HG02870 (cell line): Measurements from ENCODE around the gene B4GALNT3.

Experiments used
- ATAC-seq: cut with Tn5 transposase; IDR thresholded peaks from one replicate; pipeline ENCODE4 v1.9.1; 2021; ENCODE audit warnings: mild to moderate bottlenecking, moderate library complexity; ENCODE audit not compliant: unreplicated experiment

The B4GALNT3 gene

DNA sequence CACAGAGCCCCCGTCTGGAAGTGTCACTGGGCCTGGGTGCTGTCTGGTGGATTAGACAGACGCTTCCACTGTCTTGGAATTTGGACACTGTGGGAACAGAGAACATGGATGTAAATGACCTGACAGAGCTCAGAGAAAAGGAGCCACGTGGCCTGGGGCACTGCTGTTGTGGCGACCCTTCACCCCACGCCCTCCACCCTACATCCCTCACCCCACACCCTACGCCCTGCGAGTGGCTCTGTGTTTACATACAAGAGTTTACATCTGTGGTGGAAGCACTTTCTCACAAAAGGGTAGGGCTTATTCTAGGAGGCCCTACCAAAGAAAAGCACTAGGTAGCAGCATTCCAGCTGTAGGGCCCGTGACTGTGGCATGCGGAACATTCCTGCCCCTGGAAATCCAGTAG is 47.7 kb downstream of the B4GALNT3 start:
- ATAC-seq: no peak

DNA sequence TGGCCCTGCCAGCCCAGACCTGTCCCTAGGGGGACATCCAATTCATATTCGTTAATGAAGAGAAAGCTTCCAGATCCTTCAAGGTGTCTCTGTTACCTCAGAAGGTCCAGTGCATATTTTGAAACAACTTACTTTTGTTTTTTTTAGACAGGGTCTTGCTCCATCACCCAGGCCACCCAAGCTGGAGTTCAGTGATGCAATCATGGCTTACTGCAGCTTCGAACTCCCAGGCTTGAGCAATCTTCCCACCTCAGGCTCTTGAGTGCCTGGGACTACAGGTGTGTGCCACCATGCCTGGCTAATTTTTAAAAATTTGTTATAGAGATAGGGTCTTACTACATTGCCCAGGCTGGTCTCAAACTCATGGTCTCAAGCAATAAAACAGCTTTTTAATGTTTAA is 48.4 kb downstream of the B4GALNT3 start:
- ATAC-seq: no peak

DNA sequence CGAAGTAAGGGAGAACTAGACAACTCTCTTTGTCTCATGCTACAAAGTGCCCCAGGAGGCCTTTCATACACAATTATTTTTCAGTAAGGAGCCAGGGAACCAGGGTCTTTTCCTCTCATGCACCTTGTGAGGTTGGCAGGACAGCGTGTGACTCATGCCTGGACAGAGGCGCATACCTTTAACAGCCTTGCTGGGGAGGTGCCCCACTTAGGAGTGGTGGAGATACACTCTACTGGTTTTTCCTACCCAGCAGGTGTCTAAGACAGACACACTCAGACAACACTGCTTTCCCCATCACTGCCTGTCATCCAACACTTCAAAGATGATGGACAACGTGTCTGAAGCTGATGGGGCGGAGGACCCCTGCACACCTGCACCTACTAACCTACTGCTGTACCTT is 49.1 kb downstream of the B4GALNT3 start:
- ATAC-seq: no peak

DNA sequence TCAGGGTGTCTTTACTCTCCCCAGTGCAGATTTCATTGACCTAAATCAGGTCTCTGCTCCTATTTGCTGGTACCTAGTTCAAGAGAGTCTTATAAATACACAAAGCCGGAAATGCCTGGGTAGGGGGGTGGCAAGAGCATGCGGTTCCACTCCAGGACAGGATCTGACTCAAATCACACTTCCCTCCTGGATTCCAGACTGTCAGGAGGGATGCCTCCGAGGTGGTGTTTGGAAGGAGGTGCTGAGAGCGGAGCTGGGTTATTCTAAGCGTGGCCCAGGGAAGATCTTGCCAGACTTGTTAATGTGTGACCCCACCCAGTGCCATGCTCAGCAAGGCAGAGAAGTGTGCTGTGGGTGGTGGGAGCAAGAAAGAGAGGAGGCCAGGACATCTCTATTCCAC is 49.8 kb downstream of the B4GALNT3 start:
- no peak for ATAC-seq

DNA sequence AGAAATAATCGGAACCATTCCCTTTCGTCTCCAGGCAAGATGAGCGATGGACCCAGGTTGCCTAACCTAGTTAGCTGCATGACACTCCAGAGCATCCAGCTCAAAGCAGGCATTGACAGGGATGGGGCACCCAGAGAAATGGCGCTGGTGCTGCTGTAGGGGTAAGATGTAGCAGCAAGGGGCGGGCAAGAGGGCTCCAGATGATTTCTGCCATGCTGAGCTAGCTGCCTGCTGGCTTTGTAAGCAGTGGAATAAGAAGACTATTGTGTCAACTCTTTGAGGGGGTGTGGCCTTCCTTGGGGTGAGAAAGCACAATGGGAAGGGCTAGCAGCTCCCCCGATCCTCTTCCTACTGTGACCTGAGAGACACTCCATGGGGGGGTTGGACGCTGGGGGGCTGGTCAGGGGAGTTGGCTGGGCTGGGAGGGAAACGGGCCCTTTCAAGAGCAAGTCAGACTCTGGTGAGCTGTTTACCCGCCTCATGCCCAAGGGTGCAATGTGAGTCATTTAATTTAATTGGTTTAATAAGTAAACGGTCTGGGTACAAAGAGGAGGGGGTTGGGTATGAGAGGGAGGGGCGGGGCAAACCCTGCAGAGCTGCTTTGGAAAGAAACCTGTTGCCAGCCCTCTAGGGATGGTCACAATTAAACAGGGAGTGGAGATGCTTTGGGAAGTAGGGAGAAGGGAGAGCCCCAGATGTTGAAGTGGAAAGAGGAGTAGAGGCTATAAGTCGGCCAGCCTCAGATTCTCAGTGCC is 50.5 kb downstream of the B4GALNT3 start:
- ATAC-seq: no peak

DNA sequence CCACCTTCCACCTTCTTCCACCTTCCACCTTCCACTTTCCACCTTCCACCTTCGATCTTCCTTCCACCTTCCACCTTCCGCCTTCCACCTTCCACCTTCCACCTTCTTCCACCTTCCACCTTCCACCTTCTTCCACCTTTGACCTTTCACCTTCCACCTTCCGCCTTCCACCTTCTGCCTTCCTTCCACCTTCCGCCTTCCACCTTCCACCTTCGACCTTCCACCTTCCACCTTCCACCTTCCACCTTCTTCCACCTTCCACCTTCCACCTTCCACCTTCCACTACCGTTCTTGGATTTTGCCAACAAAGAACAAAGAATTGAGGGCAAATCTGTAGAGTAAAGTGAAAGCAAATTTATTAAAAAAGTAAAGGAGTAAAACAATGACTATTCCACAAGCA is 53.2 kb downstream of the B4GALNT3 start:
- ATAC-seq: no peak

DNA sequence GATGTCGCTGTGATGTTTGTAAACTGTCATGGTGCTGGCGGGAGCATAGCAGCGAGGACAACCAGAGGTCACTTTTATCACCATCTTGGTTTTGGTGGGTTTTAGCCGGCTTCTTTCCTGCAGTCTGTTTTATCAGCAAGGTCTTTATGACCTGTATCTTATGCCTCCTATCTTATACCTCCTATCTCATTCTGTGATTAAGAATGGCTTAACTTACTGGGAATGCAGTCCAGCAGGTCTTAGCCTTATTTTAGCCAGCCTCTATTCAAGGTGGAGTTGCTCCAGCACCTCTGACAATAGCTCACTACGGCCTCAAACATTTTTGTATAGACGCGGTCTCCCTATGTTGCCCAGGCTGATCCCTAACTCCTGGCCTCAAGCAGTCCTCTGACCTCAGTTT is 53.7 kb downstream of the B4GALNT3 start:
- no peak for ATAC-seq

DNA sequence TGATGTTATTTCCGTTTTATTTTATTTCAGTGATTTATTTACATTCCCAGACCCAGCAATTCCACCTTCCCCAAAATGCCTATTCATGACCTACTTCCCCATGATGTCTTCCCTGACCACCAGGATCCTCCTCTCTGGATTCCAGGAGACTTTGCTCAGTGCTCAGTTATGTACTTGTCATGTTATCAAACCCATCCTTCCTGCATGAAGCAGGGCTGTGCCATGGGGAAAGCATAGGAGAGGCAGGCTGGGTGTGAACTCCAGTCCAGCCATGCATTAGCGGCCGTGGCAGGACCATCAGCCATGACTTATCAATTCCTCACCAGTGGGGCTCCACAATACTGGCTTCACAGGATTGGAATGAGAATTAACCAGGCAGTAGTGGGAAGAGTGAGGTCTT is 57.8 kb downstream of the B4GALNT3 start:
- ATAC-seq: no peak

DNA sequence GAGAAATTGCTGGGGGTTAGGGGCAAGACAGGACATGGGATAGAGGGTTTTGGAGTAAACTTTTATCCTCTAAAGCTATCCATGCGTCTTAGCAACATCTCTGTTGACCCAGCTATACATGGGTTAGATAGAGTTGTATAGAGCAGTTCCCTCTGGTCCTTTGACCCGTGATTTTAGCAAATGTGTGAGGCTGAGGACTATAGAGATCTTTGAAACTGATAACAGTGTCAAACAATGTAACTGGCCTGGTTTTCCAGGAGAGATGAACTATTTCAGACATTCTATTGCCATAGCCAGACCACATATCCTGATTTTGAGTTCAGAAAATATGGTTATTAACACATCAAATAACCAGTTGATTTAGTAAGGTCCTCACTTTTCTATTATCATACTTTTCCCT is 60.4 kb downstream of the B4GALNT3 start:
- no peak for ATAC-seq

DNA sequence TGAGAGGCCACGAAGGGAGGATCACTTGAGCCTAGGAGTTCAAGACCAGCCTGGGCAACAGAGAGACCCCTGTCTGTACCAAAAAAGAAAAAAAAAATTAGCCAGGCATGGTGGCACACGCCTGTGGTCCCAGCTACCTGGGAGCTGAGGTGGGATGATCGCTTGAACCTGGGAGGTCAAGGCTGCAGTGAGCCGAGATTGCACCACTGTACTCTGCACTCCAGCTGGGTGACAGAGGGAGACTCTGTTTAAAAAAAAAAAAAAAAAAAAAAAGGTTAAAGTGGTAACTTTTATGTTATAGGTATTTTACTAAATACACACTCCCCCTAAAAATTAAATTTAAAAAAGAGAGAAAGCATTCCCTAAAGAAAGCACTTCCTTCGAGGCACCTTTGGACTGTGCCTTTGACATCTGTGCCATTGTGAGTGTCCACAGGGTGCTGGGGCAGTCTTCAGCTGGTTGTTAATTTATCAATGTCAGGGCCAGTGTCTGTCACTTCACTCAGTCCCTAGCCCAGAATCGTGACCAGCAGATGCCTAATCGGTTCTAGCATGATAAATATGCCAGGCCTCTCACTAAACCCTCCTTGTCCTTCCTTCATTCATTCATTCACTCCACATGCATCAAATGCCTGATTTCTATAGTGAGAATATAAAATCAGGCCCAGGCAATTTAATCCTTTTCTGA is 63.1 kb downstream of the B4GALNT3 start:
- no peak for ATAC-seq

DNA sequence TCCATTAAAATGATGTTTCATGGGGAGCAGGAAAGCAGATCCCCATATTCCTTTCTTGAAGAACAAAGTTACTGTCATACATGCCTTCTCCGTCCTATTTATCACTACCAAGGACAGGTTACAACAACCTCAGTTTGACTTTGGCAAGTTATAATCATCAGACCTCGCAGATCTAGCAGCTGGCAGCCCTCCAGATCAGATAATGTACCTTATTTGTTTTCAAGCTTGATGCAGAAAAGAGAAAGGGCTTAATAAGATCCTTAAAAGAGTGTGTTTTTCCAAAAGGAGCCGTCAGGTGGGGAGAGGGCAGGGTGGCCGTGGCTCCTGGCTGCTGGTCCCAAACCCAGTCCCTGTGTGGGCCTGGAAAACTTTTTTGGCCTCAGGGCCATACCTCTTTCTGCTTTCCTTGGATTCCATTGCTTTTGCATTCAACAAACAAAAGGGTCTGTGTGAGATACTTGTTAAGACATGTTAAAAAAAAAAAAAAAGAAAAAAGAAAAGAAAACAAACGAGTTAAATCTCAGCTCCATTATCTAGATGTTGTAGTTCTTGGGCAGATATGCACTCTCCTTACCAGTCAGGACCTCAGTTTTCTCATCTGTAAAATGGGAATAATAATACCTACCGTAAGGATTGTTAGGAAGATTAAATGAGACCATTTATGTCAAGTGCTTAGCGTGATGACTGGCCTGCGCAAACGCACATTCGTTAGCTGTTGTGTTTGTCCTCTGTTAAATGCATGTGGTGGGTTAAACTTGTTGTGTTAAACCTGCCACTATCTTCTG is 64.6 kb downstream of the B4GALNT3 start:
- ATAC-seq: no peak

DNA sequence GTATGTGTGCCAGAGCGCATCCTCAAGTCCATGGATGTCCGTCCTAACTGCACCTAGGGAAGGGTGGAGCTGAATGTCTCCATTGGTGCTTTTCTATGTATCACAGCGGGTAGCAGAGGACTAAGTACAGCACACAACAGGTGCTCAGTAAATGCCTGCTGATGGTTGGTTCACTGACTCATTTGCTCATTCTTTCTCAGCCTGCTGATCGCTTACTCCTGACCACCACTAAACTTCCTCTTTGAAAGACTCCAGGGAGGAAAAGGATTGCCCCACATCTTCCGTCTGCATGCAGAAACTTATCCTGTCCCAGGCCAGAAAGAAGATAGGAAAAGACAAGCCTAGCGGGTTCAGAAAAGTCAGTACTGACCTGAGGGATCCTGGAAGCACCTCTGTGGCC is 66.3 kb downstream of the B4GALNT3 start:
- ATAC-seq: no peak

DNA sequence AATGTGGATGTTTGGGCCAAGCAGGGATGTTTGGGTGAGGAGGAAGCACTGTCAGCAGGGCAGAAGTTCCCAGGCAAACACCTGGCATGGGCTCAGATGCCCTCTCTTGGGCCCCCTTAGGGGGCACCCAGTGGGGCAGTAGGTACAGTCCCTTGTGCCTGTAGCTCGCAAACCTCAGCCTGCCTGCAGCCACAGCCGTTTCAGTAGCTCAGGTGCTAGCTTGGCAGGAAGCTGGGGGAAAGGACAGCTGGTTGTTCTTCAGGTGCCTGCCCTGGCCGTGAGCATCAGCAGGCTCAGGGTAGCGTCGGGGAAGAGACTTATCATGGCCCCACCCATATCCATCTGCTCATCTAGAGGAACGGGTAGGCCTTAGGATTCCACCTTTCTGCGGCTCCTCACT is 67.5 kb downstream of the B4GALNT3 start:
- ATAC-seq: no peak

DNA sequence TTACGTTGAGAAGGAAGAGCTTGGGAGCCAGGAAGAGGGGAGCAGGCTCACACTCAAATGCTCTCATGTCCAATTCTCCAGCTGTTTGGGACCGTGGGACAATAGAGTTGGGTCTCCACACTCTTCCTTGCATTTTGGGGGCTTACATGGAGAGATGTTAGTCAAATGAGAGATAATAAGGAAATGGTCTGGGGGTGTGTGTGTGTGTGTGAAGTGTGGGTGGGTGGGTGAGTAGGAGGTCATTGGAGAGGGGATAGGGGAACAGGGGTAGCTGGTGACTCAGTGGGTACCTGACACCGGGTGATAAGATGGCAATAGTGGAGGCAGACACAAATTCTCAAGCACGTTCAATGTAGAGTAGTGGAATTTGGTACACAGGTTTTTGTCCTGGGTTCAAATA is 68.0 kb downstream of the B4GALNT3 start:
- ATAC-seq: no peak

DNA sequence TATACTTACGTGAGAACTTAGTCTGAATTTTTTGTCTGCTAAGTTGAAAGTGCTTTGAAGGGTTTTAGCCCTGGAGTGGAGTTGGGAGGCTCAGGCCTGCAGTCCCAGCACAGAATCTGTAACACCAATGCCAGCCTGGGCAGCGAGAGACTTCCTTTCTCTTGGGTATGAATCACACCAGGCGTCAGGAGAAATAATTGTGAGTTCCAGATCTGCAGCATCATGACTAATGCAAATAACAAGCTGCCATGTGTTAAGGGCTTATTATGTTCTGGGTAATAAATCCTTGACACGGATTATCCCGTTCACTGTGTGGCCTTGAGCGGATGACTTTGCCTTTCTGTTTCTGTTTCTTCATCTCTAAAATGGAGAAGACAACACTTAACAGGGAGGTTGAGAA is 70.6 kb downstream of the B4GALNT3 start:
- no peak for ATAC-seq

DNA sequence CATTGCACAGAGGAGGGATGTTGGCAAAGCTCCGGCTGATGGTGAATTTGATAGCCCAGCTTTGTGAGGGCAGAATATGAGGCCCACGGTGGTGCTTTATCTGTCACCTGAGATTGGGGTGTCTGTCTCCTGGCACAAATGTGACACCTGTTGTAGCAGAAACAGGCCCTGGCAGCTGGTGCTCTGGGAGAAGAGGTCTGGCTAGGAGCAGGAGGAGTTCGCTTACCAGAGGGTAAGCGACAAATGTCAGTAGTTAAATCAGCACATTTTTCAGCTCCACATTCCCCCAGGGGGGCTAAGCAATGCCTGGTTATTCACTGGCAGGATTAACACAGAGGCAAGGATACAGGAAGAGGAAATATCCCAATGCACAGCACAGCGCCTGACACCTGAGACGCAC is 71.1 kb downstream of the B4GALNT3 start:
- no peak for ATAC-seq

DNA sequence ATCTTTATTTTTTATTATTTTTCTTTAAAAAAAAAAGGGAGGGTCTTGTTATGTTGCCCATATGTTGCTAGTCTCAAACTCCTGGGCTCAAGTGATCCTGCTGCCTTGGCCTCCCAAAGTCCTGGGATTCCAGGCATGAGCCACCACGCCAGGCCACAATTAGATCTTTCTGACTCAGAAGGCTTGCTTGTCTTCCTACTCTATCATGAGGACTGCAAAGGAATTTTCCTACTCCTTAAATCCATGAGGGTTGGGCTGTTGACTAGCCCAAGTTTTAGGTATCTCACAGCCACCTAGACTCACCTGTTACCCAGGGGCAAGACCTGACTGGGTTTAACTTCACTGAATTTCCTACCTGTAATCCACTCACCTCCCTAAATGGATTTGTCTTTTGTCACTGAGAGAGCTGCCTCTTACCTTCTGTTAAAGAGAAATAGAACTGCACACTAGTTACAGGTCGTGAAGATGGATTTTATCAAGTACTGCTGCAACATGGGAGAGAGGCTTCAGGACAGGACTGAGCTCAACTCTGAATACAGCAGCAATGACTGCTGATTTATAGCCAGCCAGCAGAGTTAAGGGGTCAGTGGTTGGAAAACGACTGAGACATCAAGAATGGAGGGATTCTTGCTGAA is 72.3 kb downstream of the B4GALNT3 start:
- no peak for ATAC-seq

DNA sequence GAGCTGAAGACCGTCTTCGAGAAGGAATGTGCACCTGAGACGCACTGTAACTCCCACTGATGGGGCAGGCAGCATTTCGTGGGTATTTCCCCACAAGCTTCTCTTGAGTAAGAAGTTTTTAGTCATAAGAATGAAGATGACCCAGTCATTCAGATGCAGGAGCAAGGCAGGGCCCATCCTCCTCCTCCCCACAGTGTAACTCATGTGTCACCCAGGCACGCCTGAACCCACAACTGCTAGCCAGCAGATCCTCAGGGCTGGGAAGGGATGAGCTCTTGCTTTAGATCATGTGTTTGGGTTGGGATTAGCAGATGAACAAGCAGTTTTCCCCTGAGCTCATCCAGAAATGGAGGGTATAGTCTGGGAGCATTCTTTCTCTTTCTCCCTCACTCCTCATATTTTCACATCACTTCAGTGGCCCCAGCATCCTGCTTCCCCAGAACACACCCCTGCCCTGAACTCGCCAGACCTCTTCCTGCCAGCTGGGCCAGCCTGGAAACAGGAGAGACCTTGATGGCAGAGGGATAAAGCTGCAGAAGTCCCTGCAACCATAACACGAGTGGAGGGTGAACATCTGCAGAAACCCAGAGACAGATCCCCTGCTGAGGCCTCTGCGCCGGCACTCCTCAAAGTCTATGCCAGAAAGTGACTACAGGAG is 73.3 kb downstream of the B4GALNT3 start:
- ATAC-seq: no peak

DNA sequence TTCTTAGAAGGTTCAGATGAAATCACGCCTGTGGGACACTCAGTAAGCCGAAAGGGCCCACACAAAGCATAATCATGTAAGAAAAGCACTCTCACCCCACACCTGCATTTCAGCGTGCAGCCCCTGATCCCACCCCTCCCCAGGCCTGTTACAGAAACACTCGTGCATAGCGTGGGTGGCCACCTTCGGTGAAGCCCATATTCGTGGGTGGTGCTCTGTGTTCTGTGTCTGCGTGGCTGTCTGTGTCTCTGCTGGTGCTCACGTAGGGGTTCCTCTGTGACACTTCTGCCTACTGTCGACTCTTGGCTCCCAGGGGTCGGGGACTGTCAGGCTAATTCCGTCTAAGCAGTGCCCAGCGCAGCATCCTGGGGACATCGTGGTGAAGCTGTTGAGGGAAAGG is 74.0 kb downstream of the B4GALNT3 start:
- no peak for ATAC-seq

DNA sequence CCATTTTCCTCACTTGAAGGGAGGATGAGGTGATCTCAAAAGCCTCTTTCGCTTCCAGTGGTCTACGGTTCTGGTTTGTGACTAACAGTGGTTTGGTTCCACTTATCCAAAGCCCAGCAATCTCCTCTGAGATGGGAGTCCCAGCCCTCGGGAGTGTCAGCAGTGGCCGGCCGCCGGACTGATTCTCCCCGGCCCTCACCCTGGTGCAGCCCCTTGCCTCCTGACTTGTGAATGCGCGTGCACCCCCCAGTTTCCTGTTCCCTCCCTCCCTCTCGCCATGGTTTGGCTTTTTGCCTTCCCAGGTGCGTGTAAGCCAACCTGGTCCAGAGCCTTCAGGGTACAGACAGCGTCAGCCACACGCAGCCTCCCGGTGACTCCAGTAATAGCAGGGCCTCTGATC is 74.5 kb downstream of the B4GALNT3 start:
- ATAC-seq: no peak

DNA sequence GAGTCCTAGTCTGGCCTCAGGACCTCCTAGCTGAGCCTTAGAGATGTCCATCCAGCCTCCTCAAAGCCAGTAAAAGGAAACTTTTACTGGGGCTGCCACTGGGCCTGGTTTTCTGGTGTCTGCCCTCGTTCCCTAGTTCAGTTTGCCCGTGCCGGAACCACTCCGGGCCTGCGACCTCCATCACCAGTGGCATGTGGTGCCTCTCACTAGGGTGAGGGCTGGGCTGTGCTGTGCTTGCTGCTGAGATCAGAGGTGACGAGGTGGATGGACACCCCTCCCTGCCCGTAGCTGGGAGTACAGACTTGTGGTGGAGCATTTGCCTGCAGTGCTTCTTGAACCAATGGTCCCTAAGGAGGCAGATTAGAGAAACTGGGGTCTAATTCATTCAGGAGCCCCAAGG is 75.7 kb downstream of the B4GALNT3 start:
- ATAC-seq: no peak
